Measurements from ENCODE around the gene ALOX15B.

- no peak for TF ChIP-seq EZH2 (IDR thresholded peaks at IDR 0.05; ENCODE audit: insufficient read depth, poor library complexity, severe bottlenecking)
- no peak for TF ChIP-seq EZH2phosphoT487 (IDR thresholded peaks at IDR 0.05; ENCODE audit: insufficient read depth, low read depth)
Measured at GRCh38 chr17:8074554-8074953, 35.7 kb downstream of the ALOX15B start.
